NCI-H510A treated with DMSO at 0.1 percent for 48 hours (cell line): Measurements from ENCODE around the gene MRPL27.
"Not testable (repeated sequence)": the region's sequence is repeated elsewhere in the genome, so short reads cannot be mapped to it uniquely, and the experiment has no call there.

Experiments used
- DNase-seq: peaks from one replicate; lab custom pipeline; 2025; lab: John Stamatoyannopoulos, UW

MRPL27 gene

GRCh38 chr17:50372758-50373556, at the start of gene MRPL27, which contains the start of gene EME1:
Gene MRPL27, minus strand, starts transcription at chr17:50373184. Its CDS starts 14 bp downstream, at chr17:50373170.
Gene EME1, plus strand, starts transcription at chr17:50373229. Its CDS starts 1,980 bp downstream, at chr17:50375209.
- peak; percentile 98 for DNase-seq

DNA sequence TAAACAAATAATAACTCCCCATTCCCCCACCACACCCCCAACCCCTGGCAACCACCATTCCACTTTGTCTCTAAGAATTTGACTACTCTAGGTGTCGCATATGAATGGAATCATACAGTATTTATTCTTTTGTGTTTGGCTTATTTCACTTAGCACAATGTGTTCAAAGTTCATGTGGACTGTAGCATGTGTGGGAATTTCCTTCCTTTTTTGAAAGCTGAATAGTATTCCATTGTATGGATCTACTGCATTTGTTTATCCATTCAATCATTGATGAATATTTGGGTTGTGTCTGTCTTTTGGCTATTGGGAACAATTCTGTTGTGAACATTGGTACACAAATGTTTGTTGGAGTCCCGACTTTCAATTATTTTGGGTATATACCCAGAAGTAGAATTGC, 49.8 kb upstream of the MRPL27 start:
- DNase-seq: no peak

- no peak for DNase-seq
Observed at GRCh38 chr17:50421308-50422051, 48.5 kb upstream of the MRPL27 start.

DNA sequence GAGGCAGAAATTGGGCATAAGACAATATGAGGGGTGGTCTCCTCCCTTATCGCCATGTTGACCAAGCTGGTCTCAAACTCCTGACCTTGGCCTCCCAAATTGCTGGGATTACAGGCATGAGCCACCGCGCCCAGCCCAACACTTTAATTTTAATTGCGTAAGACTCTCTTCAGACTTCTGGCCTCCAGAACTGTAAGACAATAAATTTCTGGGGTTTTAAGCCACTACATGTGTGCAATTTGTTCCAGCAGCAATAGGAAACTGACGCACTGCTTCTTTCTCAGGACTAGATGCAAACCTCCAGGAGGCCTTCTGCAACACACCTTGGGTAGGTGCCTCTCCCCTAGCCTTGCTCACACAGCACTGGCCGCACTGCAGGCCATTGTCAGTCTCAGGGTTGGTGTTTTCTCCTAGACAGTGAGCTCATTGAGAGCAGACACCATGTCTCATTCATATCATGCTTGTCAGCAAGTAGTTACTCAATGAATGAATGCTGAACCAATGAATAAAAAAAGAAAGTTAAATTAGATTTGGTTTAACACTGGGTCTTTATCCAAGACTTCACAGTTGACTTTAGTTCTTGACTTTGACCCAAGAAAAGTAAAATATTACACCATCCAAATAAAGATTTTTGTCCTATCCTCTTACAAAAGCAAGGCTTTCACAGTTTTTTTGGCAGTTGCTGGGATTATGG, 47.6 kb upstream of the MRPL27 start:
- DNase-seq: no peak

- DNase-seq: not testable (repeated sequence)
Observed at GRCh38 chr17:50419577-50419976, 46.6 kb upstream of the MRPL27 start.

- no peak for DNase-seq
Observed at GRCh38 chr17:50414808-50415207, 41.8 kb upstream of the MRPL27 start.

DNA sequence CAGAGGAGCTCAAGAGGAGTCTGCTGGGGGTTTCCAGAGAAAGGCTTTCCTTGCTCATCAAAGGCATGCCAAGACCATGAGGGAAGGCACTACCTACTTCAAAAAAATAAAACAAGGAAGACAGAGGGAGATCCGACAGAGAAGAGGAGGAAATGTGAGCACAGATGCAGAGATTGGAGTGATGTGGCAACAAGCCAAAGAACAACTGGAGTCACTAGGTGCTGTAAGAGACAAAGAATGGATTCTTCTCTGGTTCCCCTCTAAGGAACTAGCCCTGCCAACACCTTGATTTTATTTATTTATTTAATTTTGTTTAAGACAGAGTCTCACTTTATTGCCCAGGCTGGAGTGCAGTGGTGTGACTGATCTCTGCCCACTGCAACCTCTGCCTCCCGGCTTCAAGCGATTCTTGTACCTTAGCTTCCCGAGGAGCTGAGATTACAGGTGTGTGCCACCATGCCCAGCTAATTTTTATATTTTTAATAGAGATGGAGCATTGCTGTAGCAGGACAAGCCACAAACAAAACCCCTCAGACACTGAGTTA, 39.3 kb upstream of the MRPL27 start:
- no peak for DNase-seq

DNA sequence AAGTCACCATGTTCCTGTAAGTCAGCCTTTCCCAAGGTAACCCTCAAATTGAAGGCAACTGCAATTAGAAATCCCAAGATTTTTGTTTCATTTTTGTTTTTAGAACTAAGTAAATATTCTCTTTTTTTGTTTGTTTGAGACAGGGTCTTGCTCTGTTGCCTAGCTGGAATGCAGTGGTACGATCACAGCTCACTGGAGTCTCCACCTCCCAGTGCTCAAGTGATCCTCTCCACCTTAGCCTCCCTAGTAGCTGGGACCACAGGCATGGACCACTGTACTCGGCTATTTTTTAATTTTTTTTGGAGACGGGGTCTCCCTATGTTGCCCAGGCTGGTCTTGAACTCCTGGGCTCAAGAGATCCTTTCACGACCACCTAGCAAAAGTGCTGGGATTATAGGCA, 34.9 kb upstream of the MRPL27 start:
- no peak for DNase-seq

DNA sequence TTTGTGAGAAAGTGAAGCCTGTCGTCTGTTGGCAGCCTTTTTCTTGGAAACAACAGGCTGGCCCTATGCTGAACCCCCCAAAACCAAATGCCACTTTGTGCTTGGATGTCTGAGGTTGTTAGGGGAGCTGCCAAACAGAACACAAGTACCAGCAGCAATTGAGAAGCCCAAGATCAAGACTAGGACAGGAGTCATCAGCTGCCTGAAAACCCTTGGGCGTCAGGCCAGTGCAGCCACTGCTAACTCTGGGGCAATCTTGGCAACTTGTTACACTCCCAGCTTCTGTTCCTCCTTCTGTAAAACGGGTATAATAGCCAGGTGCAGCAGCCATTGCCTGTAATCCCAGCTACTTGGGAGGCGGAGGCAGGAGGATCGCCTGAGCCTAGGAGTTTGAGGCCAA, 33.6 kb upstream of the MRPL27 start:
- DNase-seq: no peak

DNA sequence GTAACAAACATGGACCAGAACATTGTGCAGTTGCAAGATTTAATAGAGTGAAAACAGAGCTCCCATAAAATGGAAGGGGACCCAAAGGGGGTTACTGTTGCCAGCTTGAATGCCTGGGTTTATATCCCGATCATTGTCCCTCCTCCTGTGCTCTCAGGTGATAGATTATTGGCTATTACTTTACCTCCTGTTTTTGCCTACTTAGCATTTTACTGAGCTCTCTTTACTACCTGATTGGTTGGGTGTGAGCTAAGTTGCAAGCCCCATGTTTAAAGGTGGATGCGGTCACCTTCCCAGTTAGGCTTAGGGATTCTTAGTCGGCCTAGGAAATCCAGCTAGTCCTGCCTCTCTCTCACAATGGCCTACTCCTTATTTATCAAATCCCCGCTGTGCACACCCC, 32.4 kb upstream of the MRPL27 start:
- DNase-seq: not testable (repeated sequence)

GRCh38 chr17:50399591-50399990, 26.6 kb upstream of the MRPL27 start:
- not testable (repeated sequence) for DNase-seq

GRCh38 chr17:50398672-50399071, 25.7 kb upstream of the MRPL27 start:
- DNase-seq: not testable (repeated sequence)

- DNase-seq: no peak
Observed at GRCh38 chr17:50397919-50398285, 24.9 kb upstream of the MRPL27 start.

DNA sequence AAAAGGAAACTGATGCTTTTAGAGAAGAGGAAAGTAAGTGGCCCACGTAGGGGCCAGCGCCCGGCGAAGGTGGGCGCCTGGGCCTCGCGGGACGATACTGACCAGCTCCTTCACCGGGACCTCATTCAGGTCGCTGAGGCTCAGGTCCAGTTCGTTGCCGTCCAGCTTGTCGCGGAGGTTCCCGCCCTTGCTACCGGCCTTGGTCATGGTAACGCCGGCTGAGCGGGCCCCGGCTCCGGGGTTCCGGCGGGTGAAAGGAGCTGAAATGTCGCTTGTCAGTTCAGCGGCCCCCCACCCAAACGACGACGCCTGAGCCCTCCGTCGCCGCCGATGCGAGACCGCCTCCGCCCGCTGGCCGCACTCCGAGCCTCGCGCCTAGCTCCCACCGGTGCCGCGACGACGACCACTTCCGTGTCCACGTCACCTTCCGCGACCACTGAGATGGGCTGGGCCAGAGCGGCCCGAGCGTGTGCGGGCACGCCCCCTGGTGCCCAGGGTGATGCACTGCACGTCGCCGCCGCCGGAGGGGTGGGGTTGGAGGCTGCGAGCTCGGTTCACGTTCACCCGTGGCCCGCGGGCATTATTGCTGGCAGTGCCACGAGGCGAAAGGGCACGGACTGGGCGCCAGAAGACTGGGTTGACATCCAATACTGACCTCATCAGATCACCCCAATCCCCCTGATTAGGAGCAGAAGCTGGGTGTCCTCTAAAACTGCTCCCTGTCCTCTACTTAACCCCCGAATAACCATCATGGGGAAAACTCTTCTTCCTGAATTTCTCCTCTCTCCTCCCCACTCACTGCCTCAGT, 24.3 kb upstream of the MRPL27 start, which contains the start of gene LRRC59:
Gene LRRC59 (minus strand): TSS at position 413 of the 808 bp plus-strand sequence. CDS start 206 bp downstream, at position 207.
- DNase-seq: peak; percentile 81

- peak; percentile 69 for DNase-seq
Observed at GRCh38 chr17:50396261-50397110, 23.5 kb upstream of the MRPL27 start.

GRCh38 chr17:50394711-50395110, 21.7 kb upstream of the MRPL27 start:
- no peak for DNase-seq

DNA sequence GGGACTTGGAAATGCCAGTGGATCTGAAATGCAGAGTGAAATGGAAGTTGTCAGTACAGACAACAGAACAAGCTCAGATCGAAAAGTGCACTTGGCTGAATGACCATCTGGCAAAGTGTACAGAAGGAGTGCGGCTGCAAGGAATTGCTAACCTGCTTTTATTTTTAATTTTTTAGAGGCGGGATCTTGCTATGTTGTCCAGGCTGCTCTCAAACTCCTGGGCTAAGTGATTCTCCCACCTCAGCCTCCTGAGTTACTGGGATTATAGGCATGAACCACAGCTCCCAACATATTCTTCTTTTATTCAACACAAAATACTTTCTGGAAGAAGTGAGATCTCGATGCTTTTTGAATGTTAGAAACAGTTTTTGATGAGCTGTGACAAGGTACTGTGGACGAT, 20.7 kb upstream of the MRPL27 start:
- no peak for DNase-seq

GRCh38 chr17:50392621-50393020, 19.6 kb upstream of the MRPL27 start:
- DNase-seq: no peak

DNA sequence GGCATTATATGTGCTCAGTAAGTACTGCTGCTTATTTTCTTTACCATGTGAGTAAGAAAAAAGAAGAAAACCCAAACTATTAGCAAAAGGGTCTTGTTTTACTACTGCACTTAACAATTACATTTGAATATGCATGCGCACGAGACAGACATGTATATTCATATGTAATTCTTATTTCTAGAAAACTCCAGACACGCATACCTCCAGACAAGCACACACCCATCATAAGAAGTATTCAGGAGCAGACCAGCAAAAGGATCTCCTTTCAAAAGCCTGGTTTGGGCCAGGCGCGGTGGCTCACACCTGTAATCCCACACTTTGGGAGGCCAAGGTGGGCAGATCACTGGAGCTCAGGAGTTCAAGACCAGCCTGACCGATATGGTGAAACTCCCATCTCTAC, 16.6 kb upstream of the MRPL27 start:
- DNase-seq: no peak

GRCh38 chr17:50388728-50389127, 15.7 kb upstream of the MRPL27 start:
- DNase-seq: no peak
